Lower leg skin (tissue), 3 donors: Measurements from ENCODE around the gene PROZ.

Experiments
- CTCF ChIP-seq, 3 donors: fragments of 450-650 bp; IDR thresholded peaks; one replicate each; pipeline ENCODE4 v1.5.1; 2016; ENCODE audit warnings: antibody characterized with exemption in 3 of 3, mild to moderate bottlenecking in 3 of 3, moderate library complexity in 2 of 3
- POLR2A ChIP-seq, 2 donors: fragments of 450-650 bp; IDR thresholded peaks; one replicate each; pipeline ENCODE4 v1.6.1; 2016 to 2017; ENCODE audit warnings: antibody characterized with exemption in 2 of 2, mild to moderate bottlenecking in 1 of 2, moderate library complexity in 1 of 2

GRCh38 chr13:113114511-113115362, 43.7 kb upstream of the PROZ start:
- TF ChIP-seq CTCF (IDR thresholded peaks at IDR 0.05): no peak
- no peak for TF ChIP-seq POLR2A (IDR thresholded peaks at IDR 0.05)
